KBM-7 (cell line): ENCODE results near the gene LTB4R.

ENCODE experiments used
- DNase-seq: peaks from one replicate; pipeline ENCODE4 v3.0.0-alpha.2; 2015
- in situ Hi-C: fragments of 300-500 bp; cut with MboI; formaldehyde crosslinking; loops from 2 replicates; pipeline ENCODE4 v1.14.3; 2020; ENCODE audit warnings: low sequenced_read_pairs, low pct_unique_long_range_greater_than_20kb, mixed read lengths

LTB4R gene

DNA sequence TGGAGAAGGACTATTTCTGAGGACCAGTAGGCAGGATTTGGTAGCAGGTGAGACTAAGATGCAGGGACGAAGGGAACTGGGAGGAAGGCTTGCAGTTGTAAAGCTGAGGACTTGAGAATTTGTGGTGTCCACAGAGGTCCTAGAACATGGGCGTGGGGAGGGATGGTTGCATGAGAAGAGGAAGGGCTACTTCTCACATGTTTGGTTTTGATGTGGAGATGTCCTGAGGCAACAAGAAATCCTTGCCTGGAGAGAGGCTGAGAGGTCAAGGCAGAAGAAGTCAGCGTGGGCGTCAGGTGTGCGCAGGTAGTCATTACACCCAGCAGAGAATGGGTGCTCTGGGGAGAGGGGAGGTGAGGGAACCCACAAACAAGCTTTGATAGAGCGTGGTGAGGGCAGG is 34.2 kb upstream of the LTB4R start:
- no peak for DNase-seq
- in situ Hi-C loops: no loop called here

DNA sequence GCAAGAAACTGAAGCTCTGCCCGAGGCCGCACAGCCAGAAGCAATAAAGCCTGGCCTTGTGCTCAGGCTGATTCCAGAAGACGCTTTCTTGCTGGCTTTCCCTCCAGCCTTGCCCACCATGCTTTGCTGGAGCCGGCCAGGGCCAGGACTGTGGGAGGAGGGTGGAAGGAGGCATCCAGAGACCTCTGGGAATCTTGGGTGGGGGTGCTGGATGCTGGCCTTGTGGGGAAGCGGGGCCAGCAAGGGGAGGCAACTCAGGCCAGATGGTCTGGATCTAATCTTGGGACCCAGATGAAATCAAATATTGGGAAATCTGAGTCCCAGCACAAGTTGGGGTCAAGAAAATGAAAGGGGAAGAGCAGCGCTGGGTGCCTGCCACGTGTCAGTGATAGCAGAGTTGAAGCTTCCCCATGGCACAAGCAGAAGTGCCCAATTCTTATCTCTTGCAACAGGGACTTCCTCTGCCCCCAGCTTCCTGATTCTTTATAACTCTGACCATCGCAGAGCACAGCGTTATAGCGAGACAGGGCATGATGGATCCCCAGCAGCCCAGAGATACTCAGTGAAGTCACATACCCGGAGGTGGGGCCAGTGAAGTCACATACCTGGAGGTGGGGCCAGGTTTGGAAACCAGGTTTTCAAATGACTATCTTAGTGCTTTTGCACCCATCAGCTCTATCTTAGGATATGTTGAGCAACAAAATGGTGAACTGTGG is 33.5 kb upstream of the LTB4R start:
- in situ Hi-C loops: no loop called here
- DNase-seq: peak; percentile 95

GRCh38 chr14:24278424-24278823 is 32.9 kb upstream of the LTB4R start:
- in situ Hi-C loops: no loop called here
- no peak for DNase-seq

- peak; percentile 47 for DNase-seq
- in situ Hi-C loops: no loop called here
These were observed 31.8 kb upstream of the LTB4R start for GRCh38 chr14:24279301-24280186.

GRCh38 chr14:24280797-24281460 is 30.4 kb upstream of the LTB4R start:
- no peak for DNase-seq
- in situ Hi-C loops: no loop called here

- in situ Hi-C loops: no loop called here
- DNase-seq: peak; percentile 21
These were observed 29.7 kb upstream of the LTB4R start for GRCh38 chr14:24281636-24282035.

GRCh38 chr14:24282736-24283135 is 28.6 kb upstream of the LTB4R start:
- in situ Hi-C loops: no loop called here
- no peak for DNase-seq

DNA sequence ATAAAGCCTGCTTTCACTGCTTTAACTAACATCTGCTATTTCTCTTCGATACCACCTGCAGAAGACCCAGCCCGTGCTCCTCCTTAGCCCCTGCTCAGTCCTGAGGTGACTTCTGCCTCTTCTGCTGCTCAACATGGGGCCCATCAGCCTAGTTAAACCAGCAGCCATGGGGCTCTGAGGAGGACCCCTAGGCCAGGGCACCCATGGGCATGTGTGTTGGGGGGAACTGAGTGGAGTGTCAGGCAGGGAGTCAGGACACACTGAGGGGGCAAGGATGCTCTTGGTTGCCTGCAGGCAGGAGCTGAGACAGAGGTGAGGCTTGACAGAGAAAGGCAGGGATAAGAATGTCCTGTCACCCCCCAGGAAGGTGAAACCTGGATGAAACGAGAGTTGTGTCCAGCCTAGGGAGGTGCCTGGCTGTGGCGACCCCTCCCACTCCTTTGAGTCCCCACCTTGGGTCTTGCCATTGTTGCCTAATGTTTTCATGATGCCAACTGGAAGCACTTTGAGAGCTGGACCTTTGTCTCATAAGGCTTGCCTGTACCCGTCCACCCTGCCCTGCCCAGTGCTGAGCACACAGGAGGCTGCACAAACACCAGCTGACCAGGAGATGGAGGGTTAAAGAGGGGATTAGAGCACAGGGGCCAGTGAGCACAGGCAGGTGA is 27.4 kb upstream of the LTB4R start:
- in situ Hi-C loops: no loop called here
- DNase-seq: no peak

- DNase-seq: no peak
- in situ Hi-C loops: no loop called here
These were observed 26.7 kb upstream of the LTB4R start for GRCh38 chr14:24284501-24285035.

- in situ Hi-C loops: no loop called here
- DNase-seq: no peak
These were observed 26.0 kb upstream of the LTB4R start for GRCh38 chr14:24285351-24285750.

DNA sequence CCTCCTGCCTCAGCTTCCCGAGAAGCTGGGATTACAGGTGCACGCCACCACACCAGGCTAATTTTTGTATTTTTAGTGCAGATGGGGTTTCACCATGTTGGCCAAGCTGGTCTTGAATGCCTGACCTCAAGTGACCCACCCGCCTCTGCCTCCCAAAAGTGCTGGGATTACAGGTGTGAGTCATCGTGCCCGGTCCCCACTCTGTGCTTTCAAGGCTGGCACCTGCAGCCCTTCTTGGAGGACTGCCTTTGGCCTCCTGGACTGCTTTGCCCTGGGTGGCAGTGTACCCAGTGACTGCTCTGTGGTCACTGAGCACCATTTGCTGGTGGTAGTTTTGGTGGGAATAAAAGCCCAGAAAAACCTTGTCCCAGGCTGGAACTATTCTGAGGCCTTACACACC is 24.3 kb upstream of the LTB4R start:
- in situ Hi-C loops: no loop called here
- no peak for DNase-seq

- DNase-seq: no peak
- in situ Hi-C loops: loop anchor here (10.0 kb wide), 1 partner anchor 45 kb away; the partner anchor contains the start of gene TINF2
These were observed 21.5 kb upstream of the LTB4R start for GRCh38 chr14:24289649-24290280.

GRCh38 chr14:24290746-24291145 is 20.6 kb upstream of the LTB4R start:
- in situ Hi-C loops: loop anchor here (10.0 kb wide), 1 partner anchor 46 kb away; the partner anchor contains the start of gene TINF2
- DNase-seq: no peak

DNA sequence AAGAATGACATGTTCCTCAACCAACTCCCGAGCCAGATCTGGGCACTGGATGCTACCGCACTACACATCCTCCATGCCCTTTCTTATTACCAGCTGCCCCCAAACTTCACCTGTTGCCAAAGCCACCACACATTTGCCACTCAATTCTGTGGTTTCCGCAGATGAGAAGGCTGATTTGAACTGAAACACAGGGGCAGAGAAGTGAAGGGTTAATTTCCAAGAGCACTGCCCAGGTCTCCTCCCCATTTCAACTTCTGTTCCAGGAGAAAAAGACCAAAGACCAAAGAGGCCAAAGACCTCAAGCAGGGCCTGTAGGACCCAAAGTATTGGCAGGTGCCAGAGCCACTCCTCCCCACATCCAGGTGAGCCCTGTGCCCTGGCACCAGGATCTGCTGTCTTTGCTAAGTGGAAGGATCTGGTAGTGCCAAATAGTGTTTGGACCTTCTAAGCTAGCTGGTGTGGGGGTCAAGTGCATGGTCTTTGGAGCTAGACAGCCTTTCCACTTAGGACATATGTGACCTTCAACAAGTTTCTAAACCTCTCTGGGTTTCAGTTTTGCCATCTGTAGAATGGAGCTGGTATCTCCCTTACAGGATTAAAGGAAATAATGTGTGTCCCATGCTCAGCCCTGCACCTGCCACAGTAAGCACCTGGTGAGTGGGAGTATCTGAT is 19.7 kb upstream of the LTB4R start:
- no peak for DNase-seq
- in situ Hi-C loops: loop anchor here (10.0 kb wide), 1 partner anchor 47 kb away; the partner anchor contains the start of gene TINF2

DNA sequence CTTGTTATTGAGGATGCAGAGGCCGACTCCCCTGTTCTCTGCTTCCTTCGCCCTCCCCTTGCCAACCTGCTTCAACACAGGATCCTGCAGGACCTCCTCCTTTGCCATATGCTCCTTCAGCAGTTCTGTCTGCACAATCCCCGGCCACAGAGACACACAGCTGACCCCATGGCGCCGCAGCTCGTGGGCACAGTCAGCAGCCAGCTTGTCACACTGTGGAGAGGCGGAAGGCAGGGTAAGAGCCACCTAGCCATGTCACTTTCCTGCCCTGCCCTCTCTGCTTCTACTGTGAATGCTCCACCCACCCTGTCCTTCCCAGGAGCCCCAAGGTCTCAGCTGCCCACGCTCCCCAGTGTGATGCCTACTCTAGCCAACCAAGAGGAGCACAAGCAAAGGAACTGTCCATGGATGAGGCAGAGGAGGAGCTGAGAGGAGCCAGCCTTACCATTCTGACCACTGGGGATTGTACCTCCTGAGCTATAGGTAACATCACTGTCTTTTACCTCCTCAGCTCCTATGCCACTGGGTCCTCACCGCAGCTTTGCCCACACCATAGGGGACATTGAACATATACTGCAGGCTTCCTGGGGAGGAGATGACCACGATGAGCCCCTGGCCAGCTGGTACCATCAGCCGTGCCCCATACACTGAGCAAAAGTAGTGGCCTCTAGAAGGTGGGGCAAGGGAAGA is 19.0 kb upstream of the LTB4R start:
- in situ Hi-C loops: loop anchor here (10.0 kb wide), 1 partner anchor 47 kb away; the partner anchor contains the start of gene TINF2
- no peak for DNase-seq

- no peak for DNase-seq
- in situ Hi-C loops: loop anchor here (10.0 kb wide), 1 partner anchor 49 kb away; the partner anchor contains the start of gene TINF2
These were observed 17.8 kb upstream of the LTB4R start for GRCh38 chr14:24293525-24293924.
